HEK293 (cell line): ENCODE measurements around the gene FHDC1.

ENCODE experiments used
- CTCF ChIA-PET: fragments of 350-600 bp; formaldehyde crosslinking; extraction: SDS; loops from one replicate; lab custom pipeline; 2021; ENCODE audit warnings: antibody characterized with exemption; lab: Yijun Ruan, JAX
- POLR2A ChIA-PET: fragments of 300-600 bp; formaldehyde crosslinking; extraction: SDS; loops from one replicate; lab custom pipeline; 2020; ENCODE audit warnings: antibody characterized with exemption, inconsistent platforms; lab: Yijun Ruan, JAX
- H3K27ac ChIP-seq: fragments of 200-500 bp; sonication (Bioruptor generic); 2 replicates; pipeline ENCODE4 v1.5.1; 2014; ENCODE audit warnings: low read depth, low read length, control low read depth, inconsistent platforms; ENCODE audit errors: extremely low read depth
- H3K36me3 ChIP-seq, 2 experiments: fragments of 200-500 bp in 1 of 2; sonication (Bioruptor generic) in 1 of 2; 1 replicate in 1 of 2; 2 replicates in 1 of 2; pipeline ENCODE4 v1.5.1; 2014 to 2017; ENCODE audit warnings: inconsistent platforms in 2 of 2, low read length in 2 of 2; ENCODE audit not compliant: control insufficient read depth in 2 of 2, insufficient read depth in 1 of 2
- H3K4me1 ChIP-seq: fragments of 200-500 bp; sonication (Bioruptor generic); 2 replicates; pipeline ENCODE4 v1.5.1; 2014; ENCODE audit warnings: mild to moderate bottlenecking, low read length, inconsistent platforms; ENCODE audit not compliant: control insufficient read depth, insufficient read depth
- H3K4me3 ChIP-seq: 2 replicates; pipeline ENCODE4 v1.5.1; 2011; ENCODE audit warnings: low read depth, mild to moderate bottlenecking, control low read depth, low read length, moderate library complexity
- H3K9me3 ChIP-seq: fragments of 200-500 bp; sonication (Bioruptor generic); 2 replicates; pipeline ENCODE4 v1.5.1; 2014; ENCODE audit warnings: low read depth, low read length, inconsistent platforms; ENCODE audit not compliant: control insufficient read depth, insufficient read depth
- ATF2 ChIP-seq: fragments of 450-650 bp; formaldehyde crosslinking; IDR thresholded peaks from 2 replicates; pipeline ENCODE4 v1.5.1; 2016; ENCODE audit warnings: missing biosample characterization, missing genetic modification characterization, low read depth
- GFI1B ChIP-seq: fragments of 450-650 bp; formaldehyde crosslinking; IDR thresholded peaks from 2 replicates; pipeline ENCODE4 v1.5.1; 2016; ENCODE audit warnings: missing biosample characterization, missing genetic modification characterization
- KLF16 ChIP-seq: fragments of 450-650 bp; formaldehyde crosslinking; IDR thresholded peaks from 2 replicates; pipeline ENCODE4 v1.5.1; 2017; ENCODE audit warnings: missing biosample characterization, missing genetic modification characterization
- KLF7 ChIP-seq: fragments of 450-650 bp; formaldehyde crosslinking; IDR thresholded peaks from 2 replicates; pipeline ENCODE4 v1.5.1; 2016; ENCODE audit warnings: missing biosample characterization, missing genetic modification characterization, borderline replicate concordance
- OSR2 ChIP-seq: fragments of 450-650 bp; formaldehyde crosslinking; IDR thresholded peaks from 2 replicates; pipeline ENCODE4 v1.5.1; 2016; ENCODE audit warnings: missing biosample characterization, missing genetic modification characterization
- SP2 ChIP-seq: fragments of 450-650 bp; formaldehyde crosslinking; IDR thresholded peaks from 2 replicates; pipeline ENCODE4 v1.5.1; 2016; ENCODE audit warnings: missing biosample characterization, missing genetic modification characterization
- TSHZ1 ChIP-seq: fragments of 450-650 bp; formaldehyde crosslinking; IDR thresholded peaks from 2 replicates; pipeline ENCODE4 v1.5.1; 2016; ENCODE audit warnings: missing biosample characterization, missing genetic modification characterization, borderline replicate concordance
- ZBTB26 ChIP-seq: fragments of 450-650 bp; formaldehyde crosslinking; optimal IDR thresholded peaks from 2 replicates; pipeline ENCODE3; 2016; ENCODE audit warnings: missing biosample characterization, mild to moderate bottlenecking, missing genetic modification characterization
- ZIC2 ChIP-seq: fragments of 450-650 bp; formaldehyde crosslinking; IDR thresholded peaks from 2 replicates; pipeline ENCODE4 v1.5.1; 2016; ENCODE audit warnings: missing biosample characterization, missing genetic modification characterization
- ZNF133 ChIP-seq: fragments of 450-650 bp; formaldehyde crosslinking; IDR thresholded peaks from 2 replicates; pipeline ENCODE4 v1.5.1; 2016; ENCODE audit warnings: missing biosample characterization, missing genetic modification characterization
- ZNF184 ChIP-seq: fragments of 450-650 bp; IDR thresholded peaks from 2 replicates; pipeline ENCODE4 v1.5.1; 2018; ENCODE audit warnings: missing biosample characterization, mild to moderate bottlenecking, missing genetic modification characterization
- ZNF324 ChIP-seq: fragments of 450-650 bp; formaldehyde crosslinking; IDR thresholded peaks from 2 replicates; pipeline ENCODE4 v1.5.1; 2016; ENCODE audit warnings: missing biosample characterization, missing genetic modification characterization
- ZNF473 ChIP-seq: fragments of 450-650 bp; formaldehyde crosslinking; IDR thresholded peaks from 2 replicates; pipeline ENCODE4 v1.5.1; 2017; ENCODE audit warnings: missing biosample characterization, missing genetic modification characterization
- ZNF510 ChIP-seq: fragments of 450-650 bp; formaldehyde crosslinking; IDR thresholded peaks from 2 replicates; pipeline ENCODE4 v1.5.1; 2018; ENCODE audit warnings: mild to moderate bottlenecking, missing genetic modification characterization, missing biosample characterization; ENCODE audit not compliant: insufficient replicate concordance
- ZNF558 ChIP-seq: fragments of 450-650 bp; formaldehyde crosslinking; IDR thresholded peaks from 2 replicates; pipeline ENCODE4 v1.5.1; 2016; ENCODE audit warnings: missing biosample characterization, missing genetic modification characterization
- ZNF645 ChIP-seq: fragments of 450-650 bp; formaldehyde crosslinking; IDR thresholded peaks from 2 replicates; pipeline ENCODE4; 2016; ENCODE audit warnings: missing biosample characterization, missing genetic modification characterization
- ZNF701 ChIP-seq: fragments of 450-650 bp; formaldehyde crosslinking; IDR thresholded peaks from 2 replicates; pipeline ENCODE4 v1.5.1; 2016; ENCODE audit warnings: missing biosample characterization, missing genetic modification characterization
- ZNF830 ChIP-seq: fragments of 450-650 bp; IDR thresholded peaks from 2 replicates; pipeline ENCODE4 v1.5.0; 2018; ENCODE audit warnings: missing biosample characterization, missing genetic modification characterization, low read depth, mild to moderate bottlenecking, moderate library complexity

Gene FHDC1

GRCh38 chr4:152929888-152930287, 6.2 kb upstream of the FHDC1 start:
- no peaks in the 10 kb centered on the region for H3K9me3 ChIP-seq
- ChIA-PET POLR2A (no interaction called here), CTCF (no interaction called here)
- no peaks in the 10 kb centered on the region for H3K36me3 ChIP-seq
- no peak overlapping the region for H3K27ac ChIP-seq
- TF ChIP-seq ZIC2 (tag by site-specific recombination) (peak; percentile 81), ZBTB26 (no peak), ZNF701 (no peak)
- H3K4me1 ChIP-seq: no peaks in the 10 kb centered on the region
- H3K4me3 ChIP-seq: no peak overlapping the region

GRCh38 chr4:152935143-152935542, 980 bp upstream of the FHDC1 start:
- H3K4me1 ChIP-seq: no peaks in the 10 kb centered on the region
- ChIA-PET CTCF (interaction anchor here (0.7 kb wide), 1 partner anchor 145 kb away, joined by 3 read pairs; no protein-coding TSS in a partner anchor), POLR2A (no interaction called here)
- no peak overlapping the region for H3K27ac ChIP-seq
- TF ChIP-seq KLF7: no peak
- TF ChIP-seq ZNF558 (tag by site-specific recombination): no peak
- TF ChIP-seq ZBTB26: no peak
- TF ChIP-seq OSR2 (tag by site-specific recombination): no peak
- TF ChIP-seq TSHZ1 (tag by site-specific recombination): no peak
- no peak for TF ChIP-seq ZNF645 (tag by site-specific recombination)
- no peak for TF ChIP-seq ZNF184 (tag by site-specific recombination)
- no peak for TF ChIP-seq ZNF324 (tag by site-specific recombination)
- no peak for TF ChIP-seq GFI1B (tag by site-specific recombination)
- no peak for TF ChIP-seq ZNF473 (tag by site-specific recombination)
- TF ChIP-seq ATF2 (tag by site-specific recombination): no peak
- no peak for TF ChIP-seq SP2 (tag by site-specific recombination)
- TF ChIP-seq ZNF830: no peak
- TF ChIP-seq ZNF133 (tag by site-specific recombination): no peak
- no peak for TF ChIP-seq KLF16 (tag by site-specific recombination)
- no peak for TF ChIP-seq ZNF510
- no peaks in the 10 kb centered on the region for H3K9me3 ChIP-seq
- H3K36me3 ChIP-seq: no peaks in the 10 kb centered on the region
- no peak overlapping the region for H3K4me3 ChIP-seq
